GM12878 (cell line): ENCODE measurements around the gene ACAD11.

Source experiments
- ATF3 ChIP-seq: IDR thresholded peaks from 2 replicates; pipeline ENCODE4 v1.6.1; 2011; ENCODE audit warnings: low read depth, mild to moderate bottlenecking, low read length, moderate library complexity, borderline replicate concordance; ENCODE audit errors: extremely low read depth
- BCL11A ChIP-seq: IDR thresholded peaks from 2 replicates; pipeline ENCODE4 v1.6.1; 2011; ENCODE audit warnings: low read depth, low read length
- CEBPB ChIP-seq, 2 experiments: fragments of 150-350 bp in 1 of 2; IDR thresholded peaks; 2 replicates each; pipeline ENCODE4 v1.6.1; 2012 to 2014; ENCODE audit warnings: low read depth in 2 of 2, low read length in 2 of 2, borderline replicate concordance in 1 of 2, inconsistent platforms in 1 of 2
- HSF1 ChIP-seq: fragments of 150-350 bp; IDR thresholded peaks from 2 replicates; pipeline ENCODE4 v1.6.1; 2014; ENCODE audit warnings: mild to moderate bottlenecking, low read depth, low read length
- JUND ChIP-seq: IDR thresholded peaks from 2 replicates; pipeline ENCODE4 v1.6.1; 2012; ENCODE audit warnings: low read depth, mild to moderate bottlenecking, low read length, improper control_type of control experiment, moderate library complexity
- MXI1 ChIP-seq: fragments of 150-350 bp; IDR thresholded peaks from 2 replicates; pipeline ENCODE4 v1.6.1; 2011; ENCODE audit warnings: low read depth, mild to moderate bottlenecking, inconsistent platforms, low read length, improper control_type of control experiment
- POLR2A ChIP-seq: IDR thresholded peaks from 2 replicates; pipeline ENCODE4 v1.6.1; 2011; ENCODE audit warnings: low read depth, mild to moderate bottlenecking, low read length
- SRF ChIP-seq, 2 experiments: IDR thresholded peaks; 2 replicates each; pipeline ENCODE4 v1.6.1; 2011; ENCODE audit warnings: low read depth in 2 of 2, low read length in 2 of 2, mild to moderate bottlenecking in 1 of 2, moderate library complexity in 1 of 2
- ZNF384 ChIP-seq: IDR thresholded peaks from 2 replicates; pipeline ENCODE4 v1.6.1; 2012; ENCODE audit warnings: low read depth, mild to moderate bottlenecking, low read length, improper control_type of control experiment, borderline replicate concordance
- TF ChIP-seq, protein P1 (sequence below), 3 experiments: IDR thresholded peaks in 2 of 3; conservative IDR thresholded peaks in 1 of 3; 2 replicates each; pipeline ENCODE4 v1.5.1; 2011; ENCODE audit warnings: low read depth in 3 of 3, low read length in 3 of 3, mild to moderate bottlenecking in 3 of 3, control low read depth in 2 of 3, moderate library complexity in 2 of 3, inconsistent platforms in 1 of 3, mixed read lengths in 1 of 3; ENCODE audit not compliant: control insufficient read depth in 2 of 3, insufficient read depth in 1 of 3; ENCODE audit errors: extremely low read depth in 1 of 3
- TF ChIP-seq, protein P2 (sequence below): fragments of 450-650 bp; formaldehyde crosslinking; IDR thresholded peaks from 2 replicates; pipeline ENCODE4 v1.4.0; 2022; ENCODE audit warnings: mild to moderate bottlenecking, moderate library complexity

DNA sequence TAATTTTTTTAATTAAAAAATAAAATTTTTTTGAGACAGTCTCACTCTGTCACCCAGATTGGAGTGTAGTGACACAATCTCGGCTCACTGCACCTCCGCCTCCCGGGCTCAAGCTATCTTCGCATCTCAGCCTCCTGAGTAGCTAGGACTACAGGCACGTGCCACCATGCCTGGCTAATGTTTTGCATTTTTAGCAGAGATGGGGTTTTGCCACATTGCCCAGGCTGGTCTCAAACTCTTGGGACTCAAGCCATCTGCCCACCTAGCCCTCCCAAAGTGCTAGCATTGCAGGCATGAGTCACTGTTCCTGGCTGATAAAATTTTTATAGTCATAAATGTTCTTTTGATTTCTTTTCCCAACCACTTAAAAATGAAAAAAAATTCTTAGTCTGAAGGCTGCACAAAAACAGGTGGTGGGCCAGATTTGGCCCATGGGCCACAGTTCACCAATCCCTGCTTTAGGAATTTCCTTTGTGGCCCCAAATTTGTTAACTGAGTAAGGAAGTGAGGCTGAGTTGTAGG lies 9.7 kb upstream of the ACAD11 start:
- no peak for TF ChIP-seq ATF3
- TF ChIP-seq MXI1, result no peak
- TF ChIP-seq CEBPB (IDR thresholded peaks at IDR 0.05; ENCODE audit: borderline replicate concordance in 1 of 2, low read depth in 2 of 2, low read length in 2 of 2), result no peak
- no peak for TF ChIP-seq ZNF384
- TF ChIP-seq, protein P1, sequence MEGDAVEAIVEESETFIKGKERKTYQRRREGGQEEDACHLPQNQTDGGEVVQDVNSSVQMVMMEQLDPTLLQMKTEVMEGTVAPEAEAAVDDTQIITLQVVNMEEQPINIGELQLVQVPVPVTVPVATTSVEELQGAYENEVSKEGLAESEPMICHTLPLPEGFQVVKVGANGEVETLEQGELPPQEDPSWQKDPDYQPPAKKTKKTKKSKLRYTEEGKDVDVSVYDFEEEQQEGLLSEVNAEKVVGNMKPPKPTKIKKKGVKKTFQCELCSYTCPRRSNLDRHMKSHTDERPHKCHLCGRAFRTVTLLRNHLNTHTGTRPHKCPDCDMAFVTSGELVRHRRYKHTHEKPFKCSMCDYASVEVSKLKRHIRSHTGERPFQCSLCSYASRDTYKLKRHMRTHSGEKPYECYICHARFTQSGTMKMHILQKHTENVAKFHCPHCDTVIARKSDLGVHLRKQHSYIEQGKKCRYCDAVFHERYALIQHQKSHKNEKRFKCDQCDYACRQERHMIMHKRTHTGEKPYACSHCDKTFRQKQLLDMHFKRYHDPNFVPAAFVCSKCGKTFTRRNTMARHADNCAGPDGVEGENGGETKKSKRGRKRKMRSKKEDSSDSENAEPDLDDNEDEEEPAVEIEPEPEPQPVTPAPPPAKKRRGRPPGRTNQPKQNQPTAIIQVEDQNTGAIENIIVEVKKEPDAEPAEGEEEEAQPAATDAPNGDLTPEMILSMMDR (IDR thresholded peaks at IDR 0.05 in 2 of 3, conservative IDR thresholded peaks at IDR 0.05 in 1 of 3; ENCODE audit: control insufficient read depth in 2 of 3, extremely low read depth in 1 of 3, insufficient read depth in 1 of 3, low read depth in 3 of 3, low read length in 3 of 3), result no peak
- no peak for TF ChIP-seq BCL11A
- TF ChIP-seq JUND, result no peak
- TF ChIP-seq POLR2A, result no peak
- no peak for TF ChIP-seq SRF (IDR thresholded peaks at IDR 0.05; ENCODE audit: low read depth in 2 of 2, low read length in 2 of 2)
- TF ChIP-seq HSF1, result no peak
- TF ChIP-seq, protein P2, sequence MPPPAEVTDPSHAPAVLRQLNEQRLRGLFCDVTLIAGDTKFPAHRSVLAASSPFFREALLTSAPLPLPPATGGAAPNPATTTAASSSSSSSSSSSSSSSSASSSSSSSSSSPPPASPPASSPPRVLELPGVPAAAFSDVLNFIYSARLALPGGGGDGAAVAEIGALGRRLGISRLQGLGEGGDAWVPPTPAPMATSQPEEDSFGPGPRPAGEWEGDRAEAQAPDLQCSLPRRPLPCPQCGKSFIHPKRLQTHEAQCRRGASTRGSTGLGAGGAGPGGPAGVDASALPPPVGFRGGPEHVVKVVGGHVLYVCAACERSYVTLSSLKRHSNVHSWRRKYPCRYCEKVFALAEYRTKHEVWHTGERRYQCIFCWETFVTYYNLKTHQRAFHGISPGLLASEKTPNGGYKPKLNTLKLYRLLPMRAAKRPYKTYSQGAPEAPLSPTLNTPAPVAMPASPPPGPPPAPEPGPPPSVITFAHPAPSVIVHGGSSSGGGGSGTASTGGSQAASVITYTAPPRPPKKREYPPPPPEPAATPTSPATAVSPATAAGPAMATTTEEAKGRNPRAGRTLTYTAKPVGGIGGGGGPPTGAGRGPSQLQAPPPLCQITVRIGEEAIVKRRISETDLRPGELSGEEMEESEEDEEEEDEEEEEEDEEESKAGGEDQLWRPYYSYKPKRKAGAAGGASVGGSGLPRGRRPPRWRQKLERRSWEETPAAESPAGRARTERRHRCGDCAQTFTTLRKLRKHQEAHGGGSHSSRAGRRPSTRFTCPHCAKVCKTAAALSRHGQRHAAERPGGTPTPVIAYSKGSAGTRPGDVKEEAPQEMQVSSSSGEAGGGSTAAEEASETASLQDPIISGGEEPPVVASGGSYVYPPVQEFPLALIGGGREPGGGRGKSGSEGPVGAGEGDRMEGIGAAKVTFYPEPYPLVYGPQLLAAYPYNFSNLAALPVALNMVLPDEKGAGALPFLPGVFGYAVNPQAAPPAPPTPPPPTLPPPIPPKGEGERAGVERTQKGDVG (CRISPR knock-in tag), result no peak
